HG03097 (cell line): Measurements from ENCODE around the gene NDUFAF2.
A peak's percentile ranks its signal among the peaks of the same experiment; 100 is the strongest.
"Not testable (repeated sequence)": the region's sequence is repeated elsewhere in the genome, so short reads cannot be mapped to it uniquely, and the experiment has no call there.

Experiments
- ATAC-seq: cut with Tn5 transposase; IDR thresholded peaks from one replicate; pipeline ENCODE4 v1.9.1; 2021; ENCODE audit not compliant: unreplicated experiment, low FRiP score

NDUFAF2 gene

GRCh38 chr5:60944904-60945812, at the start of gene NDUFAF2, which contains the start of gene ERCC8:
Gene NDUFAF2 (plus strand): TSS chr5:60945205. CDS start chr5:60945256, 51 bp downstream.
Gene ERCC8 (minus strand): TSS chr5:60945070. CDS start chr5:60945008, 62 bp downstream.
- peak; percentile 100 for ATAC-seq

GRCh38 chr5:60896991-60897390, 48.0 kb upstream of the NDUFAF2 start:
- ATAC-seq = no peak

GRCh38 chr5:60903356-60903755, 41.6 kb upstream of the NDUFAF2 start:
- no peak for ATAC-seq

GRCh38 chr5:60916646-60917045, 28.4 kb upstream of the NDUFAF2 start:
- ATAC-seq = no peak

GRCh38 chr5:60918466-60918865, 26.5 kb upstream of the NDUFAF2 start:
- no peak for ATAC-seq

GRCh38 chr5:60927450-60927849, 17.6 kb upstream of the NDUFAF2 start:
- ATAC-seq = no peak

GRCh38 chr5:60929024-60929423, 16.0 kb upstream of the NDUFAF2 start:
- ATAC-seq = no peak

GRCh38 chr5:60943624-60944023, 1.4 kb upstream of the NDUFAF2 start:
- ATAC-seq = no peak

- ATAC-seq = peak; percentile 17
Measured at GRCh38 chr5:60945813-60946187, 795 bp downstream of the NDUFAF2 start.

GRCh38 chr5:60948738-60949137, 3.7 kb downstream of the NDUFAF2 start:
- no peak for ATAC-seq

- ATAC-seq = no peak
Measured at GRCh38 chr5:60955239-60955638, 10.2 kb downstream of the NDUFAF2 start.

- no peak for ATAC-seq
Measured at GRCh38 chr5:60958088-60958487, 13.1 kb downstream of the NDUFAF2 start.

GRCh38 chr5:60958712-60959111, 13.7 kb downstream of the NDUFAF2 start:
- no peak for ATAC-seq

GRCh38 chr5:60959156-60959555, 14.2 kb downstream of the NDUFAF2 start:
- no peak for ATAC-seq

GRCh38 chr5:60960591-60960990, 15.6 kb downstream of the NDUFAF2 start:
- no peak for ATAC-seq

- ATAC-seq = no peak
Measured at GRCh38 chr5:60961685-60962084, 16.7 kb downstream of the NDUFAF2 start.

GRCh38 chr5:60972231-60972630, 27.2 kb downstream of the NDUFAF2 start:
- no peak for ATAC-seq

GRCh38 chr5:60977956-60978737, 33.1 kb downstream of the NDUFAF2 start:
- ATAC-seq = no peak

GRCh38 chr5:60978968-60979367, 34.0 kb downstream of the NDUFAF2 start:
- ATAC-seq = no peak

- ATAC-seq = no peak
Measured at GRCh38 chr5:60980511-60980910, 35.5 kb downstream of the NDUFAF2 start.

GRCh38 chr5:60982127-60982526, 37.1 kb downstream of the NDUFAF2 start:
- not testable (repeated sequence) for ATAC-seq
